ENCODE measurements around the gene PDIA5.

GRCh38 chr3:123083383-123084124 lies 16.7 kb downstream of the PDIA5 start:
- TF ChIP-seq CTCF (IDR thresholded peaks at IDR 0.05) (no peak), POLR2A (IDR thresholded peaks at IDR 0.05) (no peak)
